Suprapubic skin (tissue), 4 donors: Measurements from ENCODE around the gene LGR4. TPM values are rescaled to one million over a fixed set of nuclear protein-coding genes. Genes with fewer than 3 reads are reported as not detected.

ENCODE experiments used
- DNase-seq, 2 donors: peaks; one replicate each; pipeline ENCODE4 v3.0.0-alpha.2; 2019; ENCODE audit warnings: low spot score in 2 of 2
- H3K27ac ChIP-seq: fragments of 200-600 bp; sonication (generic); one replicate; pipeline ENCODE4 v1.5.1; 2019
- H3K27me3 ChIP-seq: fragments of 200-600 bp; sonication (generic); one replicate; pipeline ENCODE4 v1.5.1; 2019
- H3K36me3 ChIP-seq: fragments of 200-600 bp; sonication (generic); one replicate; pipeline ENCODE4 v1.5.1; 2019
- H3K4me1 ChIP-seq: fragments of 200-600 bp; sonication (generic); one replicate; pipeline ENCODE4 v1.5.1; 2019
- H3K4me3 ChIP-seq: fragments of 200-600 bp; sonication (generic); one replicate; pipeline ENCODE4 v1.5.1; 2019; ENCODE audit warnings: mild to moderate bottlenecking
- H3K9me3 ChIP-seq: fragments of 200-600 bp; sonication (generic); one replicate; pipeline ENCODE4 v1.5.1; 2019
- CTCF ChIP-seq, 2 donors: fragments of 200-600 bp in 1 of 2; fragments of 450-650 bp in 1 of 2; sonication (generic) in 1 of 2; IDR thresholded peaks; one replicate each; pipeline ENCODE4 v1.5.1; 2016 to 2019; ENCODE audit warnings: antibody characterized with exemption in 2 of 2, mild to moderate bottlenecking in 1 of 2, moderate library complexity in 1 of 2
- EP300 ChIP-seq: sonication (generic); formaldehyde crosslinking; IDR thresholded peaks from one replicate; pipeline ENCODE4 v1.6.1; 2017; ENCODE audit warnings: antibody characterized with exemption
- POLR2A ChIP-seq, 2 donors: fragments of 450-650 bp; IDR thresholded peaks; one replicate each; pipeline ENCODE4 v1.6.1; 2017; ENCODE audit warnings: antibody characterized with exemption in 2 of 2, mild to moderate bottlenecking in 2 of 2, moderate library complexity in 2 of 2
- POLR2AphosphoS5 ChIP-seq, 3 donors: sonication (generic); formaldehyde crosslinking; IDR thresholded peaks; one replicate each; pipeline ENCODE4 v1.6.1; 2017; ENCODE audit warnings: antibody characterized with exemption in 3 of 3
- WGBS: methylation state at CpG from one replicate; pipeline ENCODE4 v1.1.5; 2018; 5-methylcytosine and 5-hydroxymethylcytosine counted together
- total RNA-seq, 4 donors: library from RNA; depleted of rRNA; stranded (reverse); fragments of >200 nt; gene quantifications; one replicate each; pipeline ENCODE4 v1.1.0, GENCODE V29; 2016

LGR4 gene
- total RNA-seq, 4 donors from 2014 or later = 54.7 to 143 (median 66.4) TPM

GRCh38 chr11:27375370-27375769, 97.2 kb downstream of the LGR4 start:
- WGBS = 91% methylated on average over 2 of the region's 2 CpGs
- Histone ChIP-seq H3K4me1 (no peaks in the 10 kb centered on the region), H3K27ac (no peak overlapping the region), H3K27me3 (no peaks in the 10 kb centered on the region), H3K36me3 (peaks cover 71% of the 10 kb centered on the region), H3K9me3 (no peaks in the 10 kb centered on the region), H3K4me3 (no peak overlapping the region)
- TF ChIP-seq POLR2A (IDR thresholded peaks at IDR 0.05) (no peak), CTCF (IDR thresholded peaks at IDR 0.05) (no peak), POLR2AphosphoS5 (IDR thresholded peaks at IDR 0.05) (no peak), EP300 (no peak)
- DNase-seq = no peak

GRCh38 chr11:27373856-27374602, 98.6 kb downstream of the LGR4 start:
- Histone ChIP-seq H3K36me3 (peaks cover 64% of the 10 kb centered on the region), H3K4me1 (no peaks in the 10 kb centered on the region), H3K27me3 (no peaks in the 10 kb centered on the region), H3K4me3 (no peak overlapping the region), H3K9me3 (no peaks in the 10 kb centered on the region), H3K27ac (no peak overlapping the region)
- WGBS = 92% methylated on average over 6 of the region's 6 CpGs
- no peak for DNase-seq
- TF ChIP-seq CTCF (IDR thresholded peaks at IDR 0.05) = no peak
- no peak for TF ChIP-seq POLR2AphosphoS5 (IDR thresholded peaks at IDR 0.05)
- no peak for TF ChIP-seq EP300
- no peak for TF ChIP-seq POLR2A (IDR thresholded peaks at IDR 0.05)

GRCh38 chr11:27373392-27373791, 99.2 kb downstream of the LGR4 start:
- Histone ChIP-seq H3K27me3 (no peaks in the 10 kb centered on the region), H3K4me3 (no peak overlapping the region), H3K9me3 (no peaks in the 10 kb centered on the region), H3K27ac (no peak overlapping the region), H3K36me3 (peaks cover 66% of the 10 kb centered on the region), H3K4me1 (no peaks in the 10 kb centered on the region)
- DNase-seq = no peak
- WGBS = 95% methylated on average over 3 of the region's 3 CpGs
- TF ChIP-seq POLR2AphosphoS5 (IDR thresholded peaks at IDR 0.05) (no peak), POLR2A (IDR thresholded peaks at IDR 0.05) (no peak), CTCF (IDR thresholded peaks at IDR 0.05) (no peak), EP300 (no peak)

GRCh38 chr11:27372164-27372563, 100.4 kb downstream of the LGR4 start:
- no peaks in the 10 kb centered on the region for H3K27me3 ChIP-seq
- H3K4me3 ChIP-seq = no peak overlapping the region
- 76% methylated on average over 2 of the region's 2 CpGs for WGBS
- no peak for TF ChIP-seq CTCF (IDR thresholded peaks at IDR 0.05)
- no peak for TF ChIP-seq POLR2AphosphoS5 (IDR thresholded peaks at IDR 0.05)
- TF ChIP-seq EP300 = no peak
- no peak for TF ChIP-seq POLR2A (IDR thresholded peaks at IDR 0.05)
- H3K36me3 ChIP-seq = peaks cover 67% of the 10 kb centered on the region
- no peaks in the 10 kb centered on the region for H3K4me1 ChIP-seq
- H3K27ac ChIP-seq = no peak overlapping the region
- no peaks in the 10 kb centered on the region for H3K9me3 ChIP-seq
- no peak for DNase-seq

GRCh38 chr11:27371489-27371888, 101.1 kb downstream of the LGR4 start:
- Histone ChIP-seq H3K27ac (no peak overlapping the region), H3K36me3 (peaks cover 64% of the 10 kb centered on the region), H3K4me3 (no peak overlapping the region), H3K4me1 (no peaks in the 10 kb centered on the region), H3K9me3 (no peaks in the 10 kb centered on the region), H3K27me3 (no peaks in the 10 kb centered on the region)
- DNase-seq = no peak
- TF ChIP-seq CTCF (IDR thresholded peaks at IDR 0.05) = no peak
- no peak for TF ChIP-seq POLR2AphosphoS5 (IDR thresholded peaks at IDR 0.05)
- no peak for TF ChIP-seq EP300
- TF ChIP-seq POLR2A (IDR thresholded peaks at IDR 0.05) = no peak
